Prostate gland (tissue), 2 donors: ENCODE data around the gene ZHX3.

Experiments
- POLR2A ChIP-seq: fragments of 450-650 bp; IDR thresholded peaks from one replicate; pipeline ENCODE4 v1.6.1; 2016; ENCODE audit warnings: antibody characterized with exemption, mild to moderate bottlenecking
- POLR2AphosphoS5 ChIP-seq: sonication (generic); formaldehyde crosslinking; IDR thresholded peaks from one replicate; pipeline ENCODE4 v1.6.1; 2017; ENCODE audit warnings: antibody characterized with exemption
- TF ChIP-seq, protein P1 (sequence below), 4 experiments: fragments of 200-600 bp in 2 of 4; fragments of 450-650 bp in 2 of 4; sonication (generic) in 2 of 4; IDR thresholded peaks; 1 replicate in 3 of 4; 2 replicates in 1 of 4; pipeline ENCODE4 v1.5.1; 2016 to 2019; ENCODE audit warnings: antibody characterized with exemption in 4 of 4, mild to moderate bottlenecking in 2 of 4, moderate library complexity in 2 of 4

DNA sequence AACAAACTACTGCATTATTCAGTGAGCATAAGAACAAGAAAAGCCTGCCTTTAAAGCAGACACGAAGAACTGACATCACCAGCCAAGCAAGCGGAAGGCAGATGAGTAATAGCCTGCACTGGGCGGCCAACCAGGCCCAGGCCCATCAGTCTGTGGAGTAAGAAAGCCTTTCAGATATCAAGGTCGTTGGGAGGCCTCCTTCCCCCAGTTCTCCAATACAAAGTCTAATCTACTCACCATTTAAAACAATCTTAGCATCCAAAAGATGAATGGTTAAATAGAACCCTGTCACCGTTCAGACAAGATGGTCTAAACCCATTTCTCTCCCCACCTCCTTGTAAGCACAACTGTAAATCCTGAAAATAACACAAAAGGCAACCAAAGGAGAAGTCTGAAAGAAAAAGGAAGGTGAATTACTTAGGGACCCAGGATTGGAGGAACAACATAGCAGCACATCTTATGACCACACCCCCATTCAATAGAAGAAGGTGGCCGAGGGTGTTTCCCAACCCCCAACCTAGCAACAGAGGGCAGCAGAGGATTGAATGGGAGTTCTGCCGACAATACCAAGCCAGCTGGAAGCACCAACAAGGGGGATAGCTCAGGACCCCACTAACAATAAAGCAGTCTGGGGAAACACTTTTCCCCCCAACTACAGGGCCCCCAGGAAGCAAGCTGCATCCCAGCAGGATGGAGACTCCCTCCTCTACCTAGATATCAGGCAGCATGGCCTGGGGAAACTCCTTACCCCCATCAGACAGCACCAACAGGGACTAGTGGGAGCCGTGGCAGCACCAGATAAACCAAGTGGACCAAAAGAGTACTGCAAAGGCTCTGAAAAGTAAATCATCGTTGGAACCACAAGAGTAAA, 67.9 kb downstream of the ZHX3 start:
- TF ChIP-seq POLR2A (no peak), POLR2AphosphoS5 (peak; percentile 46)
- TF ChIP-seq, protein P1, sequence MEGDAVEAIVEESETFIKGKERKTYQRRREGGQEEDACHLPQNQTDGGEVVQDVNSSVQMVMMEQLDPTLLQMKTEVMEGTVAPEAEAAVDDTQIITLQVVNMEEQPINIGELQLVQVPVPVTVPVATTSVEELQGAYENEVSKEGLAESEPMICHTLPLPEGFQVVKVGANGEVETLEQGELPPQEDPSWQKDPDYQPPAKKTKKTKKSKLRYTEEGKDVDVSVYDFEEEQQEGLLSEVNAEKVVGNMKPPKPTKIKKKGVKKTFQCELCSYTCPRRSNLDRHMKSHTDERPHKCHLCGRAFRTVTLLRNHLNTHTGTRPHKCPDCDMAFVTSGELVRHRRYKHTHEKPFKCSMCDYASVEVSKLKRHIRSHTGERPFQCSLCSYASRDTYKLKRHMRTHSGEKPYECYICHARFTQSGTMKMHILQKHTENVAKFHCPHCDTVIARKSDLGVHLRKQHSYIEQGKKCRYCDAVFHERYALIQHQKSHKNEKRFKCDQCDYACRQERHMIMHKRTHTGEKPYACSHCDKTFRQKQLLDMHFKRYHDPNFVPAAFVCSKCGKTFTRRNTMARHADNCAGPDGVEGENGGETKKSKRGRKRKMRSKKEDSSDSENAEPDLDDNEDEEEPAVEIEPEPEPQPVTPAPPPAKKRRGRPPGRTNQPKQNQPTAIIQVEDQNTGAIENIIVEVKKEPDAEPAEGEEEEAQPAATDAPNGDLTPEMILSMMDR (IDR thresholded peaks at IDR 0.05), result peak in 1 of 4 experiments; percentile 12
